HEK293T (cell line): Measurements from ENCODE around the gene CS.

Source experiments
- ARNT ChIP-seq: fragments of 450-650 bp; IDR thresholded peaks from 2 replicates; pipeline ENCODE4 v1.6.1; 2017; ENCODE audit warnings: mild to moderate bottlenecking
- BHLHE40 ChIP-seq: fragments of 450-650 bp; IDR thresholded peaks from 2 replicates; pipeline ENCODE4 v1.6.1; 2016; ENCODE audit warnings: mild to moderate bottlenecking, moderate library complexity, borderline replicate concordance
- CTBP1 ChIP-seq: fragments of 450-650 bp; IDR thresholded peaks from 2 replicates; pipeline ENCODE4 v1.6.1; 2016; ENCODE audit warnings: borderline replicate concordance
- NFRKB ChIP-seq: fragments of 450-650 bp; IDR thresholded peaks from 2 replicates; pipeline ENCODE4 v1.6.1; 2016; ENCODE audit warnings: mild to moderate bottlenecking, moderate library complexity
- SUZ12 ChIP-seq: fragments of 450-650 bp; IDR thresholded peaks from 2 replicates; pipeline ENCODE4 v1.6.1; 2016; ENCODE audit warnings: mild to moderate bottlenecking
- TARDBP ChIP-seq: fragments of 450-650 bp; IDR thresholded peaks from 2 replicates; pipeline ENCODE4 v1.6.1; 2016
- ZNF384 ChIP-seq: fragments of 450-650 bp; IDR thresholded peaks from 2 replicates; pipeline ENCODE4 v1.6.1; 2016

DNA sequence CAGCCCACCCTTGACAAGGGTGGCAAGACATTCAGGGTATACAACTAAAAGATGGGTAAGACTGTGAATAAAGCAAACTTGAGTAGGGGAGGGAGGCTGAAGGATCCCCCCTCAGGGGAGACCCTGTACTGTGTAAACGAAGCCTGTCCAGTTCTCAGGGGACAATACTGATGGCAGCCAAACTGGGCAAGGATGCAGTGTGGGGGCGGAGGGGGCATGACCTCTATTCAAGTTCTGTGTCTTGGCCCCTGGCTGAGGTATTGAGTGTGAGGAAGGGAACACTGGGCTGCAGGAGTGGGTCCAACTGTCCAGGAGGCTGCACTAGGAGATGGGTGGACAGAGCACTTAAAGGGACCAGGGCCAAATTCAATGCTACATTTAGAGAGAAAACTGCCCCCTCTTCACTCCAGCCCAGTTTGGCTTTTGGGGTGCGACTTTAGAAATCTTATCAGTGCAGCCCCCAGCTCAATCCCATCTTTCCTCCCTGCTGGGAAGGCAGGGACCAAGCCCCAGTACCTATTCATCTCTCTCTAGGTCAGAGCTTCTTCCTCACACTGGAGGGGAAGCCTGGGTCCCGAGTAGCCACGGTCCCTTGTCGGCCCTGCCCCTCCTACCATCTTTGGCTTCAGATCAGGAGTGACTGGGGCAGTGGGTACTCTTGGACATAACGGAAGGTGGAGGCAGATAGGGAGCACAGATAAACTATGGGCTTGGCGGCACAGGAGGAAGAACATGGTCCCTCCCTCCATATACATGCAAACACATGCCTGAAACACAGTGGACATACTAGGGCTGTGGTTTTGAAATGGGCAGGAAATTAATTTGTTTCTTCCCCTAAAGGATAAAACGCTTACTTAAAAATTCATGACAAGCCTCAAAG lies 58.5 kb downstream of the CS start:
- no peak for TF ChIP-seq ARNT
- no peak for TF ChIP-seq TARDBP
- no peak for TF ChIP-seq BHLHE40
- no peak for TF ChIP-seq NFRKB
- no peak for TF ChIP-seq SUZ12
- TF ChIP-seq ZNF384, result no peak
- TF ChIP-seq CTBP1, result no peak
